ENCODE measurements around the gene SLCO3A1.

SLCO3A1 gene

DNA sequence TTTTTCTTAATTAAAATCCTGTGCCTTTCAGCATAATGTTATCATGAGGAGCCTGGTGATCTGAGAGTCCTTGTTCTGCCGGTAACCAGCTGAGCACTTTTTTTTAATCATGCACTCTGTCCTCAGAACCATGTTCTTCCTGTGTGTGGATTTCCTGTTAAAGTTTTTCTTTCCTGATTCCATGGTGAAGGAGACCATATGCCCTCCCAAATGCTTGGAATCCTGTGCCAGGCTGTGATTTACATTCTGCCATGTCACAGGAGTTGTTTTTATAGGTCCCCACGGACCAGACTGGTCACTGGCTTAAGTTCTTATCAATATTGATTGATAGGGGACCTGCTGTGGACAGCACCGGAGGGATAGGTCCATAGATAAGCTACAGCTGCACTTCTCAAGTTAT lies 257.8 kb downstream of the SLCO3A1 start:
- peak in 1 of 2 experiments; percentile 14 for DNase-seq

DNA sequence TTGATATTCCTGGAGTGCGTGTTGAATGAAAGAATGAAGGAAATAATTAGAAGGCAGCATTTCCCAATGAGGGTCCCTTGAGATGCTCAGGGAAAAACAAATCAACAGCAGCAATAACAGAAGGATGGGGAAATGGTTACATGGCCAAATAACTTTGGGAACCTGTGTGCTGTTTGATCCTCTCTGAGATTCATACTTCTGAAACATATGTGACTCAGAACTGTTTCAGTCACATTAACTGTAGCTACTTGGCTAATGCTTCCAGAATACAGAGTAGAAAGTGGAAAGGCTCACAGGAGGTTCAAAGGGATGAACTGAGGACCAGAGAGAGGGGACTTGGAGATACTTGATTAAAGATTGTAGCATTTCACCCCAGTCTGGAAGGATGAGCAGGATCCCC lies 258.2 kb downstream of the SLCO3A1 start:
- DNase-seq, result no peak

- DNase-seq, result no peak
Observed at GRCh38 chr15:92112180-92112579, 258.7 kb downstream of the SLCO3A1 start.

DNA sequence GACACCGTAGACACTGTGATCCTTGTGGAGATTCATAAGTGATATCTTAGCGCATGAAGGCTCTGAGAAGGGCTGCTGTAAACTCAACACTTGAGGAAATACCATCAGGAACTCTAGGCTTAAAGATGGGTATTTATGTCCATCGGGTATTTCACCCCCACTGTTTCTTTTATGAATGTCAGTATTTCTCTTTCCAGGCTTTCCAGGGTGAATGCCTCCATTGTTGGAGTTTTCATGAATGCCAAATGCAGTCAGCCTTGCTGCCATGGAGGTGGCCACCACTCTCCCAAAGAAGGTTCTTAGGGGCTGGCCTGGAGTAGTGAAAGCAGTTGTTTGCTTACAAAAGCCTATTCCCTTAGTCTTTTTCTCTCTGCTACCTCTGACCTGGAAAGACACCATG lies 259.2 kb downstream of the SLCO3A1 start:
- no peak for DNase-seq

DNA sequence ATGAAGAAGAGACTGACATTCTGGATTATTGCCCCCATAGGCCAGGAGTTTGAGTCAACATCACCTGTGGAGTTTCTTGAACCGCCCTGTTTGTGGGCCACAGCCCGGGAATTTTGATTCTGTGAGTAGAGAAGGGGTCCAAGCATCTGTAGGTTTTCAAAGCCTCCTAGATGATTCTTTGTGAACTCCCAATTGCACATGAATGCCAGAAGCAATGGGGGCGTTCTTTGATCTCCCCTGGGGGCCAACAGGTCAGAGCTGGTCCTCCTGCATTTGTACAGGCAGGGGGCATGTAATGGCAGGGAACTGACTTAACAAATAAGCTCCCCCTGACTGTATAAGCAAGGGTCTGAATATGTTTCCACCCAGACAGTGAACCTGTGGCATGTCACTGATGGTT lies 260.3 kb downstream of the SLCO3A1 start:
- no peak for DNase-seq

- DNase-seq, result no peak
Observed at GRCh38 chr15:92115834-92116233, 262.3 kb downstream of the SLCO3A1 start.

DNA sequence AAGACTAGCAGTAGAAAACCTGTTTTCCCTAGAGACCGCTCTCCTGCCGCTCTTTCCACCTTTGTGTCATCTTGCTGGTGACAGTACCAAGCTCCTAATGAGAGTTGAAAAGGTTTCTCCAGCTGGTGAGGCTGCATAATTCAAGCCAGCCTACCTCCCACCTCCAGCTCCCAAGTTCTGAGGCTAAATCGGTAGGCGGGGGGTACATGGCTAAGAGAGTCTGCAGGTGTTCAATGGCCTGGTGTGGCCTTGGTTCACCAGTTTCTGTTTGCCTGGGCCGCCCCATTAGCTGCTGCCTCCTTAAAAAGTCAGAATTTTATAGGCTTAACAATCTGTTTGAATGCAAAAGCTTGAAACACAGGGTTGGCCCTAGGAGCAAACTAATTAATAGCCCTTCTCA lies 262.8 kb downstream of the SLCO3A1 start:
- no peak for DNase-seq

GRCh38 chr15:92117261-92117731 lies 263.8 kb downstream of the SLCO3A1 start:
- DNase-seq, result no peak

GRCh38 chr15:92118162-92118935 lies 264.8 kb downstream of the SLCO3A1 start:
- DNase-seq, result peak in 1 of 2 experiments; percentile 11

DNA sequence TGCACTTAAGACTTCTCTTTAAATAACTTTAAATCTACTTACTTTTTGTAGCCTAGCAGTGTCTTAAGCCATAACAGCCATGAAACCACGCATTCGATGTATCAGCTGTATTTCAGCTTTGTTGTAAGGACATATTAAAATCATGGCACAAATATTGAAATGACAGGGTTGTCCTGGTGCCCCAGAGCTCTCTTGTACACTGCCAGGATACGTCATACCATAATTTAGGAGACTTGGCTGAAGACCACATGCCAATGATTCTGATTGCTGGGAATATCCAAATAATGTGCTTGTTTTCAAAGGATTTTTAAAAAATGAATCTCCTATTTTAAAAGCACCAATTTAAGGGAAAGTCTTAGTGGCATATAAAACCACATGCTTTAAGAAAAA lies 265.4 kb downstream of the SLCO3A1 start:
- DNase-seq, result no peak

DNA sequence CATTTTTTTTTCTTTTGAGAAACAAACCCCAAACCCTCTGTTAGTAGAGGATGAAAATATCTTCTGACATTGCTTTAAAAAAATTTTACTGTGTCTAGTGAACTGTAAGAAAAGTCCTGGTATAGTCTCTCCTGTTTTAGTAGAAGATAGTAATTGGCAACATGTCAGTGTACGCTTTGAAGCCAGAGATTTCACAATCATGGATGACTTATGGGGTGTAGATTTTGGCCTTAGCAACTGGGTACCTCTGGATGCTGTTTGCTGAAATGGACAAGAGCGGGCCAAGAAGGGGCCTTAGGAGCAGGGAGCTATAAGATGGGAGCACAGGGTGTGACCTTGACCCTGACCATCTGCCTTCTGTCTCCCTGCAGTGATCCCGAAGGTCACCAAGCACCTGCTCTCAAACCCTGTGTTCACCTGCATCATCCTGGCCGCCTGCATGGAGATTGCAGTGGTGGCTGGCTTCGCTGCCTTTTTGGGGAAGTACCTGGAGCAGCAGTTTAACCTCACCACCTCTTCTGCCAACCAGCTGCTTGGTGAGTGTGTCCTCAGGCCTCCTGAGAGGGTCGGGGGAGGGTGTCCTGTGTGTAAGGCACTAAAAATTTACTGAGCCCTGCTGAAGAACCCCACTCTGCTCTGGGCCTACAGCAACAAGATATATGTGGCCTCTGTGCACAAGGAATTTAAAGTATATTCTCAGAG lies 266.7 kb downstream of the SLCO3A1 start:
- no peak for DNase-seq

GRCh38 chr15:92121047-92121446 lies 267.5 kb downstream of the SLCO3A1 start:
- DNase-seq, result no peak

- no peak for DNase-seq
Observed at GRCh38 chr15:92122259-92122658, 268.8 kb downstream of the SLCO3A1 start.

DNA sequence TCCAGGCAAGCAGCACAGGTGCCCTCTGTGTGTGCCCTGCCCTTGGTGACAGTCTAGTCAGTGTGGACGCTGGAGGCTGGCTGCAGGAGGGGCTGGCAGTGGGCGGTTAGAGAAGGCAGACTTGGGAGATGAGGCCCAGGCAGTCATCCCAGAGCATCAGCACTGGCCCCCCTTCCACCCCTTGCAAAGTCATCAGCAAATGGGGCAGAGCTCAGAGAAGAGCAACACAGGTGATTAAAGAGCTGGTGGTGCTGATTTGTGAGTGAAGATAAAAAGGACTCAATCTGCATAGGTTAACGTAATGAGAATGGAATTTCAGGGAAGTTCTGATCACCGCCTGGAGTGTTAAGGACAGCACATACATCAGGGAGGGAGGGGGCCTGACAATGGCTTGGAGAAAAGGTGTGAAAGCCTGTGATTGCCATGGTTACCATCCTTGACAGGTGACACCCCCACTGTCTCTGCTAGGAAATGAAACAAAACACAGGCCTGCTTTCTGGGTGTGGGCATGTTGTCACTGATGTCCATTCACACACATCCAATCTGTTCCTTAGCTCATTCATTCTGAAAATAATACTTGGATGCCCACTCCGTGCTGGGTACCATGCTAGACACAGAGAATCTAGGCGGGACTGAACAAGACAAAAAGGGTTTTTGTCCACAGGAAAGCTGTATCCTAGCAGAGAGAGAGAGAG lies 270.6 kb downstream of the SLCO3A1 start:
- DNase-seq, result no peak

GRCh38 chr15:92124657-92125010 lies 271.1 kb downstream of the SLCO3A1 start:
- DNase-seq, result no peak

DNA sequence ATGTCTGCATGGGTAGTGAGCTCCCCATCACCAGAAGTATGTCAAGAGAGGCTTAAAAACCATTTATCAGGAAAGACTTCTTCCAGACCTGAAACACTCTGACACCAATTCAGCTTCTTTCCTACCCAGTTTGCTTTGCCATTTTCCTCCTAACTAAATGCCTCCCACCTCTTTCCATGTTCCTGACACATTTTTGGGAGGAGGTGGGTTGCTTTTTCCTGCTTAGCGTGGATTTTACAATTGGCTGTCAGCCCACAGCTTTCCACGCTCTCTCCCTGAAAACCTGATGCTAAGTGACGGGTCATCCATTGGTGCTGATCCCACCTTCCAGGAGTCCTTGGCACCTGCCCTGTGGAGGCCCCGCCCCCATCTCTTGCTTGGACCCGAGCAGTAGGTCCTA lies 275.3 kb downstream of the SLCO3A1 start:
- DNase-seq, result no peak

DNA sequence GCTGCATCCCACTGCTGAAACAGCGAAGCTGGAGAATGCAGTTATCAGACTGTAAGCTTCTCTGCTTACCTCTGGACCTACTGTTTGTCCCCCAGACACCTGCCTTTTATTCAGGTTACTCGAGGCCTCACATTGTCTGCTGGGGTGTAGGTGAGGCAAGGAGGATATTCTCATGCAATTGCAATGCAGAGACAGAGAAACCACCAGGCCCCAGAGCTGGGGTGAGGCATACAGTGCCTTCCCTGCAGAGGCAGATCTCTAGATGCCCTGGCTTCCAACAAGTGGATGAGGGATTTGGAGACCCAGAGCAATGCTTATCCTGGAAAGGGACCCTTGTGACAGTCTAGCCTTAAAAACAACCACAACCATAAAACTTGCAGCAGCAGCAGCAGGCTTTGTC lies 276.7 kb downstream of the SLCO3A1 start:
- DNase-seq, result no peak

GRCh38 chr15:92130906-92131305 lies 277.4 kb downstream of the SLCO3A1 start:
- DNase-seq, result no peak

DNA sequence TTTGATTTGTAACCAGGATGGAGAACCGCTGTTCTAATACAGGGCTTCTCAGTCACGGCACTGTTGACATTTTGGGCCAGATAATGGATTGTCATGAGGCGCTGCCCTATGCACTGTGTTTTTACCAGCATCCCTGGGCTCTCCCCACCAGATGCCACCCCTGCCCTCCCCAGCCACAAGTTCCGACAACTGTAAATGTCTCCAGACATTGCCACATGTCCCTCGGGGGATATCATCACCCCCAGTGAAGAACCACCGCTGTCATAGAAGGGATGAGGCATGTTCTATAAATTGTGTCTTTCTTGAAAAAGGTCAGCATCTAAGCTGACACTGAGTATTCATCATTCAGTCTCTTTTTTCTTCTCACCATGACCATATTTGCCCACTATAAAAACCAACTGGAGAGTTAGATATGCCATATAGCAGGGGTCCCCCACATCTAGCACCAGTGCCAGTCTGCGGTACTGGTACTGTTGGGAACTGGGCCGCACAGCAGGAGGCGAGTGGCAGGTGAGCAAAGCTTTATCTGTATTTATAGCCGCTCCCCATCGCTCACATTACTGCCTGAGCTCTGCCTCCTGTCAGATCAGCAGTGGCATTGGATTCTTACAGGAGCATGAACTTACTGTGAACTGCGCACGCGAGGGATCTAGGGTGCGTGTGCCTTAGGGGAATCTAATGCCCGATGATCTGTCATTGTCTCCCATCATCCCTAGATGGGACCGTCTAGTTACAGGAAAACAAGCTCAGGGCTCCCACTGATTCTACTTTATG lies 279.7 kb downstream of the SLCO3A1 start:
- no peak for DNase-seq

DNA sequence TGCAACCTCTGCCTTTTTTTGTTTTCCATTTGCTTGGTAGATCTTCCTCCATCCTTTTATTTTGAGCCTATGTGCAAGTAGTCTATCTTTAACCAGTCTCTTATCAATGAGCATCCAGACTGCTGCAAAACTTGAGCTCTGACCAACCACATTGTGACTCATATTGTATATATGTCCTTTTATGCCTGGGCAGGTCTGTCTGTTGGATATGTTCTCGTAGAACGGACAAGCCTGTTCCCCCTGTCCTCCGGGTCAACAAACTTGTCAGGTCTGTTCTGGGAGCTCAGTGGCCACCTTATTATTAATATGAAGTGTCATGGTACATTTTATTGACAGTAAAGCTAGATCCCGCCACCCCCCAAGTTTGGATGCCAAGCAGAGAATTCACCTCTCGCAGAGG lies 287.3 kb downstream of the SLCO3A1 start:
- DNase-seq, result no peak

DNA sequence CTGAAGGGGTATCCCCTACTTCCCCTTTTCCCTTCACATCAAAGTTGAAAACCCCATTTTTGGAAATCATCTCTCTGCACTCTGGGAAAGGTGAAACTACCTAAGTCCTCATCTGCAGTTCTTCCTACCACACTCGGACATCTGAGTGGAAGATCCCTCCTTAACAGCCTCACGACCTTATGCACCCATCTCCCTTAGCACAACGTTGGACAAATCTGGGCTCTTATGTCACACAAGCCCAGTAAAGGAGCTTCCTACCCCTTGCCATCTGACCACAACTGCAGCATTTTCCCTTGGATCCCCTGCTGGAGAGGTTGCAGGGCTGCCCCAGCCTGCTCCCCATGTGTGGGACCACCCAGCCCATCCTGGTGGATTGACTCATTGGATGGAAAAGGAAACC lies 288.1 kb downstream of the SLCO3A1 start:
- no peak for DNase-seq

- no peak for DNase-seq
Observed at GRCh38 chr15:92142242-92143232, 289.0 kb downstream of the SLCO3A1 start.

Measured in NCI-H524 (cell line).